ENCODE measurements around the gene KAT2A.

KAT2A gene

DNA sequence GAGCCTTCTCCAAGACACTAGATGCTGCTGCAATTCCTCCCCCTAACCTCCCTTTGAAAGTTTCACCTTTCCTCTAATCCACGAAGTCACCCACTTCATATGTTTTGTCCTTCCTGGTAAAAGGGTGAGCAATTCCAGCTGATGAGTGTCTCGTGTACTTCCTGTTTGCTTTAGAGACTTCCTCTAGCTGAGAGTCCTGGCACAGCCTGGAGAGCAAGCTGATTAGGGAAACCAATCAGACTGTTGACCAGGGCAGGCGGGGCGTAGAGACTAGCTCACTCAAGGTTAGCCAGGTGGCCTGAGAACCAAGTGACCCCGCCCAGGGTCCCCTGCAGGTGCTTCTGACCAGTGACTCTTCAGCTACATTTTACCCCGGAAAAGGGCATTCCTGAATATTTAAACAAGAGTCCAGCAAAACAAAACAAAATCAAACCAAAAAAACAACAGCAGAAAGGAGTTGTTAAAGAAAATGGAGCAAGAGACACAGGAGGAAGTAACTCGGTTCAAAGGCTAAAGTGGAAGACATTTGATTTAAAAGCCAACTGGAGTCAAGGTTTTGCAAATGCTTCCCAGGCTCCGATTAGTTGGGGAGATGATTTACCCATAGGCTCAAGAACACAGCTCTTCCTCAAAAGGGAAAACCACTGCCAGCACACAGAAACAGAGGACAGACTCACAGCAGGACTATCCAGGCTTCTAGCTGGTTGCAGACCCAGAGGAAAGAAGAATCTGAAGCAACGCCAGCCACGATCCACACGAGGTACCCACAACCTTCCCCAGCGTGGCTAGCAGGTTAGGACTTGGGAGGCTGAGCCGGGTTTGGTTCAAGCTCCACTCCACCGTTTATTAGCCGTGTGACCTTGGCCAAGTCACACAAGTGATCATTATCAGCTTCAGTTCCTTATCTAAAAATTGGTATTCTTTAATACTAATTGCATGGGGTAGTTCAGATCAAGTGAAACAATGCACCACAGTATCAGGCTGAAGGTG, 14.8 kb upstream of the KAT2A start:
- no peak for DNase-seq (ENCODE audit: low read depth in 1 of 2, low spot score in 1 of 2)

DNA sequence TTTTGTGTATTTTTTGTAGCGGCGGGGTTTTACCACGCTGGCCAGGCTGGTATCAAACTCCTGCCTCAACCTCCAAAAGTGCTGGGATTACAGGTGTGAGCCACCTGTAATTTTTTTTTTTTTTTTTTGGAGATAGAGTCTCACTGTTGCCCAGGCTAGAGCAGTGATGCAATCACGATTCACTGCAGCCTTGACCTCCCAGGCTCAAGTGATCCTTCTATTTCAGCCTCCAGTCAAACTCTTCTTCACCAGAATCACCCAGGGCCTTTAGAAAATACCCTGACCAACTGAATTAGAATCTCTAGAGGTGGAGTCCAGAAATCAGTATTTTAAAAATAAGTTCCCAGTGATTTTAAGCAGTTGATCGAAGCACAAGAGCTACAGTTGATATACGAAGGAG, 14.0 kb upstream of the KAT2A start:
- no peak for DNase-seq (ENCODE audit: low read depth in 1 of 2, low spot score in 1 of 2)

DNA sequence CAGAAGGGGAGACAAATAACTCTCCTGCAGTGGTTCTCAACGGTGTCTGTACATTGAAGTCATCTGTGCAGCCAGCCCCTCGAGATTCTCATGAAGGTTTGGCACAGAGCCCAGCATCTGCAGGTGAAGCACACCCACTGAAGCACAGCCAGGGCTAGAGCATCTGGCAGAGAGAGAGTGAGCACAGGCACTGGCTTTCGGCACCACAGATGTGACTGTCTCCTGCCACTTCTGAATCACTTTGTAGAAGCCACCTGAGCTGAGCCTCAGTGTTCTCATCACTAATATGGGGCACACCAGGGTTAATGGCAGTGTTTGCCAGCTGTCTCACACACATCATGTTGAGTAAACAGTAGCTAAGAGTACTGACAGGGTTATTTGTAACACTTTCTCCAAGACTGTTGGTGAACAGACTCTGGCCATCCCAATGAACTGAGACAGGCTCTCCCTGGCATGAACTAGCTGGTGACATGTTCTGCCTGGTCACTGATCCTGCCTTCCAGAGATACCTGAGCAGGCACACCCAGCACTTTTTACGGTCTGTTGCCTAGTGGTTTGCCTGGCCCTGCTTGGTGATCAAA, 12.4 kb upstream of the KAT2A start:
- DNase-seq (ENCODE audit: low read depth in 1 of 2, low spot score in 1 of 2) = no peak

DNA sequence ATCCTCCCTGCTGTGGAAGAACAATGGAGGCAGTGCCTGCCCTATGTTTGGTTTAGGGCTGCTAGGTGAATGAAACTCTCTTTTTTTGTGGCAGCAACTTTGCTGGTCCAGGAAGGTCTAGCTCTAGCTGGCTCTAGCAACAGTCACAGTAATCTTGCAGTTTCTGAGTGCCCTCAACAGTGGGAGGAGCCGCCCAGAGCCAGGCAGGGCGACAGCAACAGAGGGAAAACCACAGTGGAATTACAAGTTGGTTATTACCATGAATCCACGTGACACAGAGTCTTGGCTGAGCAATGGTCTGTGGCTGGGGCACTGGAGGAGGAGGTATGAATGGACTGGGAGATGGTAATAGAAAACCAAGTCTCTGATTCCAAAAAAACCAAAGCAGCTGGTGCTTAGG, 11.8 kb upstream of the KAT2A start:
- DNase-seq (ENCODE audit: low read depth in 1 of 2, low spot score in 1 of 2) = no peak

DNA sequence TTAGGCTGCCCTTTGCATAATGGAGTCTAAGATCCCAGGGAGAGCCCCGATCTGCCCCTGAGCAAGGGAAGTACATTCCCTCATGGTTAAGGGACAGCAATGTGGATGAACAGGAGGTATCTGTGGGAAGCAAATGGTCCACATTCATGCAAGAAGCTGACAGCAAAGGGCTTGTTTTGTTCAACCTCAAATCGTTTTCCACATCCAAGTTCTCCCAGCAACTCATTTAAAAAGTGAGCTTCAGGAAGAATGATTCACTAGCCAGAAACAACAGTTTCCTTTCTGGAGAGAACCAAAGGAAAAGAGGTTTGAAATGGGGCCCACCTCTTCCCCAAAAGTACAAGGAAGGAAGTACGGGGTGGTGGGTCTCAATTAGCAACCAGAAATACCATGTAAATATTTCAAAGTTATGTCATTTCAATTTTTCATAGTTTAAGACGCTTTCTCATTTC, 10.8 kb upstream of the KAT2A start:
- DNase-seq (ENCODE audit: low read depth in 1 of 2, low spot score in 1 of 2) = no peak

DNA sequence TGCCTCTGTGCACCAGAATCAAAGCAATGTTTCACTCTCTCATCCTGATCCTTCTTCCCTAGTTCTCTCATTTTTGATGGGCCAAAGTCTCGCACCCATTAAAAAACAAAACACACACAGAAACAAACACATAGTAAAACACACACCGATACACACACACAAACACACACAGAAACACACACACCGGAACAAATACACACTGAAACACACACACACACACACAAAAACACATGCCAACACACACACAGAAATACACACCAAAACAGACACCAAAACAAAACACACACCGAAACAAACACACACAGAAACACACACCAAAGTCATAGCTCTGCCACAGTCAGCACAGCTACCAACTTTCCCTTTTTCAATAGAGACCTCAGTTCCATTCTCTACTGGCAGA, 10.1 kb upstream of the KAT2A start:
- no peak for DNase-seq (ENCODE audit: low read depth in 1 of 2, low spot score in 1 of 2)

DNA sequence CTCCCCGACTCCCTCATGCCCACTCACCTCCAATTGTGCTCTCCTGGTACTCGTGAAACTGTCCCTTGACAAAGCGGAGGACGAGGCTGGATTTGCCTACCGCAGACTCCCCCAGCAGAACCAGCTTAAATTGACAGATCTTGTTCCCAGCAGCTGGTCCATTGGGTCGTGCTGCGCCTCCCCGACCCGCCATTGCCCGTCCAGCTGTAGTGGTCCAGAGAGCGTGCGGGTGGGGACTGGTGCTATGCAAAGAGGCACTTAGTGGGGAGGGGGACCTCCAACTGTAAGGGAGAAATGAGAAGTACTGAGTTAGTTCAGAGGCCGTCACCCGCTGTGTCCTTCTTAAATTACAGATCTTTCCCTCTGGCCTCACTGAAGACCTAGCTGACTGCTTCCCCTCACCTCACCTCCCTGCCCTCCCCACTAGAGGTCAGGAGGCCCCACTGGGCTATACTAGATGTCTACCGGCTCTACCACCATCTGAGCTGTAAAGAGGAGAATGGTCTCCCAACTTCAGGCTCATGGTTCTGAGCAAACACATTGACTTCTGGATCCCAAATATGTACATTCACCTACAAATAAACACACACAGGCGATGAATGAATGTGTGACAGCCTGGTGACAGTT, 9.3 kb upstream of the KAT2A start:
- no peak for DNase-seq (ENCODE audit: low read depth in 1 of 2, low spot score in 1 of 2)

DNA sequence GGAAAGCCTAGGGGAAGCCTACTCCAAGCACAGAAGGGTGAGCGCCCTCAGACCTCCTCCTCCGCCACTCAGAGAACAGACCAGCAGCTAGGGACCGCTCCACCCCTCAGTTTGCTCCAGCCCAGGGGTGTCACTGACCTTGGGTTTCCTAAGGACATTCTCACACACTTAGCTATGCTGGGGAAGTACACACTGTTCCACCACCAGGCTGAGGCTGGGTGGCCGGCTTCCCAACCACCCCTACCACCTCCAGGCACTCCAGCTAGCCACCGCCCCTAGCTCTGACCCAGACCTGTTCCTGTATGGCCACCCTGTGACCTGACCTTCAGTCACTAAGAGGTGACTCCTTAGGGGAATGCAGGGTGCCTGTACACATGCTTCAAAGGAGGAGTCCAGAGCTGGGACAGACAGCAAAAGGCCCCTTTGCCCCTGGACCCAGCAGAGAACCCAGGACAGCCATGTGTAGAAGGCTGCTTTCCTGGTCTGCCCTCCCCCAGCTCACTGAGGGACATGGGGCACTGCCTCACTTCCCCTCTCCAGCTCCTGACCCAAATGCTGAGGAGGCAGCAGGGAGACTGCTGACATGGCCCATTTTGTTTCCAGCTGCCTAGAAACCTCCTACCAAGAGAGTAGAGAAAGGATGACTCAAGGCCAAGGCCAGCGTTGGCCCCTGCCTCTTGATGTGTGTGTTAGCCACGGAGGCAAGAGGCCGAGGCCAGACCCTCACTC, 8.1 kb upstream of the KAT2A start:
- no peak for DNase-seq (ENCODE audit: low read depth in 1 of 2, low spot score in 1 of 2)

DNA sequence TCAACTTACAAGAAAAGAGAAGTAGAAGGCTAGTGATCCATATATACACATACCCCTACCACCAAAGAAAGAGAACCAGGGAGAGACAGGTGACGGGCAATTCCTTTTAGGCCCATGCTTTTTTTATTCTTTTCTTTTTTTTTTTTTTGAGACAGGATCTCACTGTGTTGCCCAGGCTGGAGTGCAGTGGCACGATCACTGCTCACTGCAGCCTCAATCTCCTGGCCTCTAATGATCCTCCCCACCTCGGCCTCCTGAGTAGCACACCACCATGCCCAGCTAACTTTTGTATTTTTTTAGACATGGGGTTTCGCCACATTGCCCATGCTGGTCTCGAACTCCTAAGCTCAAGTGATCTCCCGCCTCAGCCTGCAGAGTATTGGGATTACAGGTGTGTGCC, 6.2 kb upstream of the KAT2A start:
- DNase-seq (ENCODE audit: low read depth in 1 of 2, low spot score in 1 of 2) = no peak

DNA sequence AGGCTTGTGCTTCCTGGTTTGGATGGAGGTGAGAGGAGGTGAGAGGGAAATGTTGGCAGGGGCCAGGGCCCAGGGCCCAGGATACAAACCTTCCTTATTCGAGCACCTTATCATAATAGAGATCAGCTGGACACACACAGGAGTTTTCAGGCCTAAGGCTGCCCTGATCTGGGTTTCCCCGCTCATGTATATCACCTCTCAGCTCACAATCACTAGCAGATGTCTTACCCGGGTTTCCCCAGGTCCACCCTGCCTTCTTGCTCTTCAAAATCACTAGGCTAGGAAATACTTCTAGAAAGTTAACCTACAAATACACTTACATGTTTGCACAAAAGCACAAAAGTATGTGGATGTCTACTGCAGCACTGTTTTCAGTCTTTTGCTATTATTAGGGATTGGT, 5.7 kb upstream of the KAT2A start:
- DNase-seq (ENCODE audit: low read depth in 1 of 2, low spot score in 1 of 2) = no peak

DNA sequence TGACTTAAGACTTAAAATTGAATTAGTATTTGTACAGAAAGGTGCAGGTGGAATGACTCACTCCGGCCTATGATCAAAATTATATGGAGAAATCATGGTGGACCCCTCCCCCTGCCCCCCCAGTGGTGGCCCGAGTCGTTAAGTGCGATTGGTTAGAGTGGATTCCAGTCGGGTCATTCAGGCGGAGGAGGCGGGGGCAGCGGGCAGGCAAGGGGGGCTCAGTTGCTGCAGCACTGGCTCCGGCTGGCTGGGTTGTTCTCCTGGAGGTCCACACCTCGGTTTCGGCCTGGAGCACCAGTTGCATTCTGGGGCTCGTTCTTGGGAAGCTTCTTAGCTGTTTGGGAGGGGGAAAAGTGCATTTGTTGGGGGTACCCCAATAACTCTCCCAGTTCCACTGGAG, 4.4 kb upstream of the KAT2A start:
- no peak for DNase-seq (ENCODE audit: low read depth in 1 of 2, low spot score in 1 of 2)

DNA sequence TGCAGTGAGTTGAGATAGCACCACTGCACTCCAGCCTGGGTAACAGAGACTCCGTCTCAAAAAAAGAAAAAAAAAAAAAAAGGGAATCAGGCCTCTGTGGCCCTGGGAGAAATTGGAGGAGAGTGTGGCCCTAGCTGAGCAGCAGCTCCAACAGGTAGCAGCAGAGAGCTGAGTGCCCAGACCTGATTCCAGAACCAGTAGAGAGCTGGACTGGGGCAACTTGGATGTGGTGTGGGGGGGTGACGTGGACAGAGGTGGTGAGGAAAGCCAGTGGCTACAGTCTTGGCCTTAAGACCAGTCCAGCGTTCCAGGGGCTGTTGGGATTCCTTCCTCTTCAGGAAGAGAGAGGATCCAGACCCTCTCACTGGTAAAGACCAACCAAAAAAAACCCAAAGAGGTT, 3.1 kb upstream of the KAT2A start:
- DNase-seq (ENCODE audit: low read depth in 1 of 2, low spot score in 1 of 2) = no peak

DNA sequence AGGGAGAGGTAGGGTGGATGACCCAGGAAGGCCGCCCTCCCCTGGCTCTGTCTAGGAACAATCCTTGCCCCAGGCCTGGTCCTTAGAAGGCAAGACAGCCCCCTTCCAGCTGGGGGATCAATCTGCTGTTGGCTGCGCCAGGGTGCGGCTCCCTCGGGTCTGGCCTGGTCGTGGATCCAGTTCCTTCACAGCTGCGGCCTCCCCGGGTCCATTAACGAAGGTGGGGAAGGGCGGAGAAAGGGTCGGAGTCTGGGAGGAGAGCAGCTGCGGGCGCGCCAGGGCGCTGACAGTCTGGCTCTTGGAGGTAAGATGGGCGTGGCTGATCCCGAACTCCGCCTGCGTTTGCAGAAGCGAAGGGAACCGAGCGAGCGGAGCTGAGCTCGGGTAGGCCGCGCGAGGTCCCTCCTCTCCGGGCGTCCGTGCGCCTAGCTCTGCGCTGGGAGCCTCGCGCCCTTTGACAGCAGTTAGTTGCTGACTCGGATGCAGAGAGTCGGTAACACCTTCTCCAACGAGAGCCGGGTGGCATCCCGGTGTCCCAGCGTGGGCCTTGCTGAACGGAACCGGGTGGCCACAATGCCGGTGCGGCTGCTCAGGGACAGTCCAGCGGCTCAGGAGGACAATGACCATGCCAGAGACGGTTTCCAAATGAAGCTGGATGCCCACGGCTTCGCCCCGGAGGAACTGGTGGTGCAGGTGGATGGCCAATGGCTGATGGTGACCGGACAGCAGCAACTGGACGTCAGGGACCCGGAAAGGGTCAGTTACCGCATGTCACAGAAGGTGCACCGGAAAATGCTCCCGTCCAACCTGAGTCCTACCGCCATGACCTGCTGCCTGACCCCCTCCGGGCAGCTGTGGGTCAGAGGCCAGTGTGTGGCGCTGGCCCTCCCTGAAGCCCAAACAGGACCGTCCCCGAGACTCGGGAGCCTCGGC, 1.5 kb upstream of the KAT2A start, which contains the start of gene HSPB9:
TSS of gene HSPB9 (plus strand) at position 434 of the 933 bp plus-strand sequence. CDS start at position 481, 47 bp downstream.
- no peak for DNase-seq (ENCODE audit: low read depth in 1 of 2, low spot score in 1 of 2)

DNA sequence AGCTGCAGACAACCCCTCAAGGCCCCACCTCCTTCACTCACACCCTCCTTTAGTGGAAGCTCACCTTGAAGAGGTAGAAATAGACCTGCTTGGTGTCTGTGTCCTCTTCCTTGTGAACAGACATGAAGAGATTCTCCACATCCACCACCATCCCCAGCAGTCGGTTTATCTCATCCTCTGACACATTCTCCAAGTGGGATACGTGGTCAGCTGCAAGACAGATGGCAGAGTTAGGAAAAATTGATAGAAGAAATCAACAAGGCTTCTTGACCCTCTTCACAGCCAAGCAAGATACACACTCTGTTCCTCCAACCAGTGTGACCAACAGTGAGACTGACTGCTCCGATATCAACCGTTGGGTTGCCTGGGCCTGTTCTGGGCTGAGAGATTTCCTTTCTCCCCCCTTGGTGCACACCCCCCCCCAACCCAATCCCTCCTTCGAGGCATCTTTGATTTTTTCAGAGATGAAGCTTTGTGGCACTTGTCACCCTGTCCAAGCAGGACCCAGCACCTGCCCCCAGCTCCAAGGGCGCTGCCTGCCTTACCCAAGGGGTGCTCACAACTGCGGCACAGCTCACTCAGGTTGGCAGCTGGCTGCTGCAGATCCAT, 902 bp downstream of the KAT2A start:
- DNase-seq (ENCODE audit: low read depth in 1 of 2, low spot score in 1 of 2) = no peak

DNA sequence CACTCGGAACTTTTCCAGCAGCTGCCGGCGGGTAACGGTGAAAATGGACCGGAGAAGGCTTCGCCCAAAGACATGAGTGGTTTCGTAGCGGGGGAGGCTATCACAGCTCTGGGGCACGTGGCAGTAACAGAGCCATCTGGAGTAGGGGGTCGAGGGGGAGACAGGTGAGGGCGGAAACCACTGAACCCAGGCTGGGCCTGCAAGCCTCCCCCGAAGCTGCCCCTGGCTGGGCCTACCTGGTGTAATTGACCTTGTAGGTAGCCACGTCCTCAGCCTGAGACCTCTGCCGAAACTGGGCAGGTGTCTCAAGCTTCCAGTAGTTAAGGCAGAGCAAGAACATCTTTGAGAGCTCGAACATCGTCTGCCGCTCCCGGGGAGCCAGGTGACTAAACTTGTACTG, 1.9 kb downstream of the KAT2A start:
- DNase-seq (ENCODE audit: low read depth in 1 of 2, low spot score in 1 of 2) = no peak

DNA sequence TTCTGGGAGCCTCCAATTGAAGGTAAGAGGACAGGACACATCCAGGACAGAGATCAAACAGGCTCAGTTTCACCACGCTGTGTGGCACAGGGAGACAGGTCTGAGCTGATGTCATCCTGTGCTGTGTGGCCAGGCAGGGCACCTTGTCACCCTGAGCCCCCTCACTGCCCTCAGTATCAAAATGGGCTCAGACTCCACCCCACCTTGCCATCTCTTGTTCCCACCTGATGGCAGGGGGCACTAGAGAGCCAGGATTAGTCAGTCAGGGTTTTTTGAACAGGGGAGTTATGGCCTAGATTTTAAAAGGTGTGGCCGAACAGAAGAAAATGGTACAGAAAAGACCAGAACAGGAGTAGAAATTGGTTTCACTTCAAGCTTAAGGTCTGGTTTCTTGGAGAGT, 2.6 kb downstream of the KAT2A start:
- no peak for DNase-seq (ENCODE audit: low read depth in 1 of 2, low spot score in 1 of 2)

DNA sequence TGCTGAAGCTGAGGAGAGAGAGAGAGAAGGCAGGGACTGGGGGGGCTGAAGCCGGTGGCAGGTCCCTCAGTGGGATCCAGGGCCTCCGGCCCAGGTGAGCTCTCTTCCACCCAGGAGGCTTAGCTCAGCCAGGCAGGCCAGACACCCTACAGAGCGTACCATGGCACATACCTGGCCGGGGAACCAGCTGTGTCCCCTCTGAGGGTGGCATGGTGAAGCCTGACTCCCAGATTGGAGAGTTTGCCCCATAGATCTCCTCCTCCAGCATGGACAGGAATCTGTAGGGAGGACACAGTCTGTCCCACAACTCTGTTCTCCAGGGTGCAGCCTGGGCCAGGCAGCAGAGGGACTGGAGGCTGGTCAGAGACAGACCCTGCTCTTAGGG, 3.0 kb downstream of the KAT2A start:
- no peak for DNase-seq (ENCODE audit: low read depth in 1 of 2, low spot score in 1 of 2)

DNA sequence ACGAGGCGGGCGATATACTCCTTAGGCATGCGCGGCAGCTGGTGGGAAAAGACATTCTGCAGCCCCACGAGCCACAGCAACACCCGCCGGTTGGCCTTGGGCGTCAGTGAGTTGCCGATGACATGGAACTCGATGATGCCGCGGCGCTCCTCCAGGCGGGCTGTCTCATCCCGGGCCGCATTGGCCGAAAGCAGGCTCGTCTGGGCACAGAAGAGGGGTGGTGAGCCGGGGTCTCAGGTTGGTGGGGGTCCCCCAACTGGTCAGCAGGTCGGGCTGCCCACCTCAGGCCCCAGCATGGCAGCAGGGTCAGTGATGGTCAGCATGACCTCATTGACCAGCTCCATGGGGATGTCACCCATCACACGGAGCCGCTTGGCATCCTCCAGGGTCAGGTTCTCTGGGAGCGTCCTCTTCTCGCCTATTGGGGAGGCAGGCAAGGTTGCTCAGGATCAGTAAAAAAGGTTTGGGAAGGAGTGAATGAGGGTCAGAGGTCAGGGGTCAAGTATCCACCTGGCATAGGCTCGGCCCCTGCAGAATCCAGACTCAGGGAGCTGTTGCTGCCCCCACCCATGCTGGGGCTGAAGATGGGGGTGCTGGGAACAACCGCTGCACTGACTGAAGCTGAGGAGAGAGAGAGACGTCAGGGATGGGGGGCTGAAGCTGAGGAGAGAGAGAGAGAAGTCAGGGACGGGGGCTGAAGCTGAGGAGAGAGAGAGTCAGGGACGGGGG, 3.6 kb downstream of the KAT2A start:
- DNase-seq (ENCODE audit: low read depth in 1 of 2, low spot score in 1 of 2) = no peak

DNA sequence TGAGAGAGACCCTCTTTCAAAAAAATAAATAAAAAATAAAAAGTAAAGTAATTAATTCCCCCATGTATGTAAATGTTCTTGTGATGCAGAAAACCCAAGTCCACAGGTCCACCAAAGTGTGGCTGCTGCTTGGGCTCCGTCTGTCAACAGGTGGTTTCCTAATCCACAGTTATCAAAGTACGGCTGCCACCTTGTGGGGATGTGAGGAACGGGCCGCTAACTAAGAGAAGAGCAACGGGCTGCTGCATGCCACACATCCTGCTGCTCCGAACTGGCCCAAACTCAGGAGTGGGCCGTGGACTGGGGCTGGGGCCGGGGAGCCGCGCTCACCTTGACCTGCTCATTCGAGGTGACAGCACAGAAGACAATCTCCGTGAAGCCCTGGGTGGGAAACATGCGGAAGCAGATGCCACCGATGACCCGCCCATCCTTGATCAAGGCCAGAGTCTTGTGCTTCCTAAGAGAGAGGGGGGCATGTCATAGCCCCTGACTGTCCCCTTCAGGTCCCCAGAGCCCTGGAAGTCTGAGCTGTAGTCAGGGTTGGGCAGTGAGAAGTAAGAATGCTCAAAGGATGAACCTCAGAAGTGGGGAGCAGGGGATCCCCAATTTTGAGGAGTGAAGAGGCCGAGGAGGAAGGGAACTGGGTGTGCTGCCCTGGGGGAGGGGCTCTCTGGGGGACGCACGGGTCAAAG, 4.3 kb downstream of the KAT2A start:
- peak; percentile 61 for DNase-seq (ENCODE audit: low read depth in 1 of 2, low spot score in 1 of 2)

Measured in activated T-helper 1 cell treated with anti-CD3 and anti-CD28 coated beads, Interleukin-2, amount 50 U/mL, for 16 hours (primary cell).